ENCODE results near the gene AMZ1.
"Not testable (repeated sequence)": the region's sequence is repeated elsewhere in the genome, so short reads cannot be mapped to it uniquely, and the experiment has no call there.

AMZ1 gene

DNA sequence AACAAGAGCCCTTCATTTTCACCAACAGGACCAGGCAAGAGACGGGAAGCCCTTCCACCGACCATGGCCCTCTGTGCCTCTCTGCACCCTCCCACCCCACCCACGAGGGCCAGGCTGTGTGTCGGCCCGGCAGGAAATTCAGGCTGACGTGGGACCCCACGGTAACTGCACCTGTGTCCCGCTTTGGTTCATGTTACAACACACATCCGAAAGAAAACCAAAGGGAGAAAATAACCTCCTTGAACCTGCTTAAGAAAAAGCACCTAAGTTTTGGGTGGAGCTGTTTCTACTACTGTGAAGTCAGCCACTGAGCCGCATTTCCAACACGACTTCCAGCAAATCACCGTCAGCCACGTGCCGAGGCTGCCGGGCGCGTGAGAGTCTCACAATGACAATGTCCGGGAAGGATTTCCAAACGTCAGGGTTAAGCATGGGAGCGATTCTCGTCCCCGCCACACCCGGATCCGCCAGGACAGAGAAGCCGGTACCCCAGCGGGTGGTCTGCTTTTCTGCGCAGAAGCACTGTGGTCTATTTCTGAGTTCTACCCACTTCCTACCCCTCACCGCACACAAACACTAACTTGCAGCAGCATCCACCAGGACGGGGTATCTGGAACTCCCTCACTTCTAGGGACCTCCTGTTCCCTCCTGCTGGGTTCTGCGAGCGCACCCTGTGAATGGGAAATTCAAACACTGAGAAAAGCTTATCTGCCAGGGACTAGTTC, 36.6 kb downstream of the AMZ1 start:
- peak; percentile 44 for FAIRE-seq
- DNase-seq (ENCODE audit: insufficient read length, low spot score), result no peak

DNA sequence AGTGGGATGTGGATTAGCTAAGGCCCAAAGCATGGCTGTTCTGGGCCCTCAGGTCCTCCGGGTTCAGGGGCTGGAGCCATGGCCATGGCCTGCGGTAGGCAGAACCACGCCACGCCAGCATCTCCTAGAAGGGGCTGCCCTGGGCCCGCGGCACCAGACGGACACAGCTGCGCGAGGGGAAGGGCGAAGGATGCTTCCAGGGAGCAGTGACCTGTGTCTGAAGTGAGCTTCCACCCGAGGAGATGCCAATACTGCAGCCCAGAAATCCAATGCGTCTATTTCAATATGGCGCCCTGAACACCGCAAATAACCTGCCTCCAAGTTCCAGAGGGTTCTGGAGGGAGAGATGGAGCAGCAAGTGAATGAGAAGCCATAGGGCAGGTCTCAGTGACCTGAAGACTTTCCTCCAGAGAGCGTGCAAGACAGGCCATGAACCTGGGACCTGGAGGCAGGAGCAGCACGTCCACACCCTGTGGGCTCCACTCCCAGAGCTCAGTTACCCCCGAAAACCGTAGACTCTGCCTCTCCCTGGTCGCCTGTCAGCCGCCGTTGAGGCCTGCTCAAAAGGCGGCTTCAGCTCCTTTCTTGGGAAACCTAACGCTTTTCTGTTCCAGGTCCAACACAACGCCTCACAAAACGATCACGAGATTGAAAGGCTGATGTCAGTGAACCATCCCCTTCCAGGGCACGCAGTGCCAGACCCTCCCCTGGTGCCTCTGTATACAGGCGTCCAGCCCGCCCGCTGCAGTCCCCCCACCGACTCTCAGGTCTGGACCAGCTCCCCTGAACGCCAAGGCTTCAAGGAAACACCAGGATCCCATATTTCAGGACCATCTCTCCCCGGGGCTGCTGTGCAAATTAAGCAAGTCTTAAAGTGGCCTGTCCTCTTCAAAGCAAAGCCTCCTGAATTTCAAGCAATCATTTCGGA, 37.4 kb downstream of the AMZ1 start:
- no peak for FAIRE-seq
- no peak for DNase-seq (ENCODE audit: insufficient read length, low spot score)

DNA sequence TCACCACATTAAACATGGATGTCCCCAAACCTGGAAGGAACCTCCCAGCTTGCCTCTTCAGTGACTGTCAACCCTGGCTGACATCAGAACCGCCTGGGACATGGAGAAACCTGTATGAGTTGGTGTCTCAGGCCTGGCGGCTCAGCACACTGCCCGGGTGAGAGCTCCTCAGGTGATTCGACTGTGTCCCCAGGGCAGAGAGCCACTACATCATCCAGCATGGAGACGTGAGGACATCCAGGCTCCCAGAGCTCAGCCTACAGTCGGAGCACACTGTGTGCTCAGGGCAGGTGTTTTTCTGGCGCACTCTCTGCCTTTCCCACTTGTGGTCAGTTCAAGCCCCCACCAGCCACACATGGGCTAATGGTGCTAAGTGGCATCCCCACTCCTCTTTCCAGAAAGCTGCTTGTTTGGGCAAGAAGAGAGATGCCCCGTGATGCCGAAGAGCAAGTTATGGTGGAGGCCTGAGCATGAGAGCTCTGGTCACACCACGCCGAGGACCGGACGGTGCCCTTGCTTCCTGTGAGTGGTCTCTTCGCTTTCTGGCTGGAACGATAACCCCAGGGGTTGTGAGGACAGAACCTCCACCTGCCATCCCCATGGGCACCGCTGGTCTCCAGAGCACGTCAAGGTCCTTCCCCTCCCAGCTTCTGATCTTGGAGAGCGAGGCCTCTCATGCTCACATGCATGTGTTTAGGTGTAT, 38.5 kb downstream of the AMZ1 start:
- no peak for DNase-seq (ENCODE audit: insufficient read length, low spot score)
- FAIRE-seq, result no peak

DNA sequence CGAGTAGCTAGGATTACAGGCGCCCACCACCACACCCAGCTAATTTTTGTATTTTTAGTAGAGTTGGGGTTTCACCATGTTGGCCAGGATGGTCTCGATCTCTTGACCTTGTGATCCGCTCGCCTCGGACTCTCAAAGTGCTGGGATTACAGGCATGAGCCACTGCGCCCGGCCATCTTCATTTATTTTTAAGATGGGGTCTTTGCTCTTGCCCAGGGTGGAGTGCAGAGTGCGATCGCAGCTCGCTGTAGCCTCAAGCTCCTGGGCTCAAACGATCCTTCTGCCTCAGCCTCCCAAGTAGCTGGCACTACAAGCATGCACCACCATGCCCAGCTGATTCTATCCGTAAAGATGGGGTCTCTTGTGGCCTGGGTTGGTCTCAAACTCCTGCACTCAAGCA, 39.2 kb downstream of the AMZ1 start:
- FAIRE-seq; DNase-seq (ENCODE audit: insufficient read length, low spot score): not testable (repeated sequence)

DNA sequence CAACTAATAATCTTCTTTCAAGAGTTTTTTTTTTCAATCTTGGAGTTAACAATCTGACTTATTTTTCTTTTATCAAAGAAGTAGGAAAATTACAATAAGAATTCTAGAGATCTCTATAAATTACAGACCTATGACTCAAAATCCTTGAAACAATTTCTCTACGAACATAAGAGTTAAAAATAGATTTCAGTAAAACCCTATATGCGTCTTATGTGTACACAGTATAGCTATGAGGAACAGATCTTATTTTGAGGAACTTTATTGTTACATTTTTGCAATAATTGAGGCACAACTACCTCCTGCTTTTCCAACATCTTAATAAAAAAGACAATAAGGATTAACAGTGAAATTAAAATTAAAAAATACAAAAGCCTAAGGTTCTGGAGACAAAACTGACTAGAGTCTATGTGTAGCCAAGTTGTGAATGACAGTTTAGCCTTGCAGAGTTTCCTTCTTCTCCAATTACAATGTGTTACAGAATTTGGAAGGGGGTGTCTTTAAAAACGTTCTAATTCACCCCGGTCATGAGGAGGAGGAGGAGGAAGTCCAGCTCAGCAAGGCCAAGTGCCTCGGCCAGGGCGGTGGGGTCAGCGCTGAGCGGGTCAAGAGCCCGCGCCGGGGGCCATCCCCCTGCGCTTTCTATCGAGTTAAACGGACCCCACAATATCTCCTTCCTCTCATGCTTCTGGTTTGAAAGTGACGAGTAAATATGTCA, 40.5 kb downstream of the AMZ1 start:
- no peak for FAIRE-seq
- DNase-seq (ENCODE audit: insufficient read length, low spot score), result no peak

DNA sequence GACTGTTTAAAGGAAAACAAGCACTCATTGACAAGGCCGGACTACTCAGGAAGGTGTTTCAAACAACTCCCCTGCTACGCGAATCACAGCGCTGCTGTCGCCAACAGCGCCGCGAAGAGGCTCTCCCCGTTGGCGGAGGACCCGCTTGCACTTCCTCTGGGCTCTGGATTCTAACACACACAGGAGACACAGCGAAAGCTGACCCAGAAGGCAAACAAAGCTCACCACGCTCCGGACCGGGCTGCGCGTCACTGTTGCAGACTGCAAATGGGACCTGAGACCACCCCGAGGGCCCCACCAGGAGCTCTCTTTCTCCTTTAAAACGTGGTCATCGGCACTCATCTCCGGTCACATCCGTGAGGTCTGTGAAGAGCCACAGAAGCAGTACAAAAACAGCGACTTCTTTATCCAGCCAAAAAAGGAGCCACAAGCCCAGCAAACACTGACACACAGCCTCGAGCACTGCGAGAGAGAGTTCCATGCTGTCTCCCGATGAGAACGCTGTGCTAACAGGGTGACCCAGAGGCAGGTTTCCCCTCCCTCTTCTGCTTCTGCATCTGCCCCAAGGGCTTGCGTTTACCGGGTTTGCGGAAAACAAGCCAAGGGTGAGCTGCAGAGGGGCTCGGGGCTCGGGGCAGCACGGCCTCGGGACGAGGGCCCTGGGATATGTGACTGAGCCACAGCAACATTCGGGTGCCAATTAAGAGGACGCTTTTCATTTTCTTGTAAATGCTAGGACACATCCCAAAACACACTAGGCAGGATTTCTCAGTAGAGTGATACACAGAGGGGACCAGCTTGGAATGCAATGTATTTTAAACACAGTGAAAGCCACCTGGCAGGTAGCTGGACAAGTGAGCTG, 41.3 kb downstream of the AMZ1 start:
- DNase-seq (ENCODE audit: insufficient read length, low spot score) (no peak), FAIRE-seq (no peak)

DNA sequence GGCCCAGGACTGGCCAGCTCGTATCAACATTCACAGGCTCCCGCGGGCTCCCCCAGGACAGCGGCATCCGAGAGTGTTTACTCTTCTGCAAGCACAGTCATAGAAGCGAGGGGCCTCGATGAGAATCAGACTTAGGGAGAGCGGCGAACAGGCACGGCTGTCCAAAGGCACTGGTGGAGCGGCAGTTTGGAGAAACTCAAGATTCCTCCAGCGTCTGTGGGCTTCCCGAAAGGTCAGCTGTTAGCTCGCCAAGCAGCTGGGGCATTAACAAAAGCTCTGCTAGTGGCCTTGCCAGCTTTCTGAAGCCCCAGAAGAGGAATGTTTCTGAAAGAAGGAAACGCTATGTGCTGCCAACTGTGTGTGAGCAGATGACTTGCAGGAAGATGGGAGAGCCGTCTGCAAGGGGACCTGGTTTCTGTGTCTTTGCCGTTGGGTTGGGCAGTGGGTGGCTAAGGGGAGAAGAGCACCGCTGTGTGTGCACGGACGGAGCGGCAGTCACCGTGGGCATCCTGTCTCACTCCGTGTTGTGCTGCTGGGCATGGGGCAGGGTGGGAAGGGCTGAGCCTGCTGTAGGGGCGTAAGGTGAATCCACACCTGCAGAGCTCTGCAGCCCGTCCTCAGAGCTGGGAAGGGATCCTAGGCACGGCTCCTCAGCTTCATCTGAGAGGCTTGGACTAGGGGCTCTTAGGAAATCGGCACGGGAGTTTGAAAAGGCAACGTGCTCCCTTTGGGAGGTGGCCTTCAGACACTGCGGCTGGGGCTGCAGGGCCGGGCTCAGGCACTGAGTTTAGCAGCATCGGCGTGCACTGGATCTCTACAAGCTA, 42.1 kb downstream of the AMZ1 start:
- no peak for FAIRE-seq
- no peak for DNase-seq (ENCODE audit: insufficient read length, low spot score)

DNA sequence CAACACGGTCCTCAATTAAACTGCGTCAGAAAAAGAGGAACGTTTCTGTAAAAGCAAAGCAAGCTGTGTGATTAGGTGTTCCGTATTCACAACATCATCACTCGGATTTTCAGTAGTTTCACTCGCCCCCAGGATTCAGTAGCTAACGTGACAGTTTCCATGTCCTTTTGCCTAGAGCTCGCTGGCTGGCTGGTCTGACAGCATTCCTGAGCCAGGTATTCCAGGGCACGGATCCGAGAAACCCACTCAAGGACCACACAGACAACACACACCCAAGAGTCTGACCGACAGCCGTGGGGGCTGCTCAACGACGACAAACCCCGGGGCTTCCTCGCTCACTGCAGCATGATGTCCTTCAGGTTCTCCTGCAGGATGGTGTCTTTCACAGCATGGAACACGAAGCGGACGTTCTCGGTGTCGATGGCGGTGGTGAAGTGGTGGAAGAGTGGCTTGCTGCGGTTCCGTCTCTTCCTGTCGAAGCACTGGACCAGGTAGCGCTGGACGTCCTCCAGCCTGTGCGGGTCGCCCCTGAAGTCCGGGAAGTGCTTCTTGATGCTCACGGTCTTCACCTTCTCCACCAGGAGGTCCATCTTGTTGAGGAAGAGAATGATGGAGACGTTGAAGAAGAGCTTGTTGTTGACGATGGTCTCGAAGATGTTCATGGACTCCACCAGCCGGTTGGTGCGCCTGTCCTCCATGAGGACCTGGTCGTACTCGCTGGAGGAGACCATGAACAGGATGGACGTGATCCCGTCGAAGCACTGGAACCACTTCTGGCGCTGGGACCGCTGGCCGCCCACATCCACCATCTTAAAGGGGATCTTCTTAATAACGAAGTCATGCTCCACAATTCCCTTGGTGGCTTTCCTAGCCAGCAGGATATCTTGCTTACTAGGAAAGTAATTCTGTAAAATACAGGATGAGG, 43.1 kb downstream of the AMZ1 start:
- no peak for DNase-seq (ENCODE audit: insufficient read length, low spot score)
- FAIRE-seq, result peak; percentile 60

DNA sequence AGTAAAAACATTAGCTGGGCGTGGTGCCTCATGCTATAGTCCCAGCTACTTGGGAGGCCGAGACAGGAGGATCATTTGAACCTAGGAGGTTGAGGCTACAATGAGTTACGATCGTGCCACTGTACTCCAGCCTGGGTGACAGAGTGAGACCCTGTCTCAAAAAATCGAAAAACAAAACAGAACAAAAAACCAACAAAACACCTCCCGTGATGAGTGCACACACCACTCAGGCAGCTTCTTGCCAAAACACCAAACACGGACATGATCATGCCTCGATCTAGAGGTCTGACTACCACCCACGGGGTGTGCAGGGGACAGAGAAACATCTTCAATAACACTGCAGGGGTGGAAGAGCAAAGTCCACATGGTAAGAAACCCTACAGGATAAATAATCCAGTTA, 44.4 kb downstream of the AMZ1 start:
- no peak for FAIRE-seq
- no peak for DNase-seq (ENCODE audit: insufficient read length, low spot score)

DNA sequence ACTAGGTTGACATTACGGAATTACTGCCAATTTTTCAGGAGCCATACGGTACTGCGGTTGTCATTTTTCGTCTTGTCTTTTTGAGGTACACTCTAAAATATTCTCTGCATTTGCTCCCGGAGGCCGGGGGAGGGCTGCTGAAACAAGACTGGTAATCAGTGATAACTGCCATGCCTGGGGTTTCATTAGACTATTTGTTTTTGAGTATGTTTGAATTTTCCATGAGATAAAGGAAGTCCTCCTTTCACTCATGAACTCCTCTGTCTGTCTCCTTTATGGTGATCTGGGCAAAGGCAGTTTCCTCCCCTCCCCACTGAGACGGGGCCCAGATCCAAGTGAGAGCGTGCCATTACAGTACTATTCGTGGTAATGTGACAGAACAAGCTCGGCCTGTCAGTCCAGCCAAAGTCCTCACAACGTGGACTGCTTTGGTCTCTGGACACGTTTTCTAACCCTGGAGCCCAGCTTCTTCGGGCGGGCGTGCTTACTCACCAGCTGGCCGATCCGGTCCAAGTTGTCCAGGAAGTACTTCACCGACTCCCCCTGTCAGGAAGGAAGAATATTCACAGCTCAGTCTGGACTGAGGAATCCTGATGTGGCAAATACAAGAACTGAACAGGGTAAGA, 45.1 kb downstream of the AMZ1 start:
- no peak for FAIRE-seq
- DNase-seq (ENCODE audit: insufficient read length, low spot score), result no peak

DNA sequence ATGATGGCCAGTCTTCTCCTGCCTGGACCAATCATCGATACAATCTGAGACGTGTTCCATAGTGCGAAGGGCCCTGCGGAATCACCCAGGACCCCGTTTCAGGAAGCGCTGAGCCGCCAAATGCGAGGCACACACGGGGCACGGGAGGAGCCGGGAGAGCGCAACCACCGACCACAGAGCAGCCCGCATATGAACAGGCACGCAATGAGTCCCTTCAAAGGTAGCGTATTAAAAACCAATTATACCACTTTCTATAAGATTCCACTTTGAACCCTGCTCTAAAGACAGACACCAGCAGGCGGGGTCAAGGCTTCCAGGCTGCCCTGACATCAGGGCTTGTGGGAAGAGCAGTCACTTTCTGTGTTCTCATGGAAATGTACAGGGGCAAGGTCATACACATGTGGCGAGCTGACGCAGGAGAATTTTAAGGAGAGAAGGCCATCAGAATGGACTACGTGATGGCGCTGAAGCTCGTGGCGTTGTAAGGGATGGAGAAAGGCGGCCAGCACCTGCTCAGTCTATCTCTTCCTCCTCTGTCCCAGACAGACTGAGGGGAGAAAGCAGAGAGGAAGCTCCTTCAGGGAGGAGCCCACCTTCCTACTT, 46.2 kb downstream of the AMZ1 start:
- FAIRE-seq (no peak), DNase-seq (ENCODE audit: insufficient read length, low spot score) (no peak)

DNA sequence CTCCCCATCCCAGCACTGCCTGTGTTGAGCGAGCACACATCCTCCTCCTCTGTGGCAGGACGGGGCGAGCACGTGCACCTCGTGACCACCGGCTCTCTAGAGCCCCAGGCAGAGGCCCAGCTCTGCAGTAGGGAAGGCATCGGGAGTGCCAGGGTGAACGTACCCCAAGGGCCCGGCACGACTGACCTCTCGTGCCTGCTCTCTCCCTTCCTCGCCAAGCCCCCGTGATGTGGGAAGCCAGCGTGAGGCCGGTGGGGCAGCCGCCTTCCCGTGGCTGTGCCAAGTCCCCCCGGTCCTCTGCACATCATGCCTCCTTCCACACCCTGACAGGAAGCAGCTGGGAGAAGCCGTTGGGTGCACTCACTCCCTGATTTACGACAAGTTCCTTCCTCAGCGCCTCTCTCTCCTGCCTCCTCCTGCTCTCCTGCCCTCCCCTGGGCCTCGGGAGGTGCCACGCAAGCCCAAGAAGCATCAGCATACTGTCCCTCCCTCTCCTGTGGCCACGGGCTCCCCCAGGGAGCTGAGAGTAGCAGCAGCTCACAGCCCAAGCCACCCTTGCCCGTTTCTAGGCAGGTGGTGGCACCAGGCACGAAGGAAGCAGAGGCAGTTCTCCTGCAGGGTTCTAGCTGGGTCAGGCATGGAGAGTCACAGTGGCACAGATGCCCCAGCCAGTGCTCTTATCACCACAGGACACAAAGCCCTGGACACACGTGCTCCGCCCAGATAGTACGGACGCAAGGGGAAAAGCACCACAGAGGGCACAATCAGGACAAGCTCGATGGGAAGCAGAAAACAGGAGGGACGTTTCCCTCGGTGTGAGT, 47.0 kb downstream of the AMZ1 start:
- FAIRE-seq (no peak), DNase-seq (ENCODE audit: insufficient read length, low spot score) (no peak)

DNA sequence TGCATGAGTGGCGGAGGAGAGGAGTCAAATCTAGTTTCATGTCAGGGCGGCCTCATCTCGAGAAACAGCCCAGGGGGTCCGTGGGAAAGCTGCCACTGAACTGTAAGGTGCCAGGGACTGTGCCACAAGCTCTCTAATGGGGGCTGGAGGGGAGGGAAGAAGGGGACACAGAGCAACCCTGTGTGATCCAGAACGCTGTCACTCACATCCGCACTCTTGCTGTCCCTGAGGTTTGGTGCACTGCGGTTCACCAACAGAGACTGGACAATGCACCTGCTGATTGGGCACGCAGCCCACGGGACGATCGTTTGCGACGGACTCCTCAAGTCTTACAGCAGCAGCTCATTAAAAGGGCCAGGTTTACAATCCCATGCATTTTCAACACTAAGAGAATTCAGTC, 47.7 kb downstream of the AMZ1 start:
- no peak for DNase-seq (ENCODE audit: insufficient read length, low spot score)
- peak; percentile 28 for FAIRE-seq

DNA sequence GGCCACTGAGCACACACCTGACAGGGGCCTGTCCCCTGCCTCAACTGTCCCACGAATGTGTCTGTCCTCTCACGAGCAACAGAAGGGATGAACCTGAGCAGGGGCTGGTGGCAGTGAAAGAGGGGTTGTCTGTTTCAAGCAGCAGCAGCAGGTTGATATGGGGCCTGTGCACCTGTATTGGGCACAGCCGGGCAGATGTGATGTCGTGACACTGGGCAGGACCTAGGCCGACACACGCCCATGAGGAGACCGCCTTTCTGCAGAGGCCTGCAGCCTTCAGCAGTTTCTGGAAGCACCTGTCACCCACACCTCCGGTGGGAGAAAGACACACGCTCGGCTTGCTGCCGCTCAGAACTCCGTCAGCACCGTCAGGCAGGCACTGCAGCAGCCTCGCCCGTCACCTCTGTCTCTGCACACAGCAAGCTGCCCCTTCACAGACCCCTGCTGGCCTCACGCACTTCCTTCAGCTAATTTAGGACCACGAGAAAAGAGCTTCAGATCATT, 48.5 kb downstream of the AMZ1 start:
- DNase-seq (ENCODE audit: insufficient read length, low spot score) (no peak), FAIRE-seq (no peak)

DNA sequence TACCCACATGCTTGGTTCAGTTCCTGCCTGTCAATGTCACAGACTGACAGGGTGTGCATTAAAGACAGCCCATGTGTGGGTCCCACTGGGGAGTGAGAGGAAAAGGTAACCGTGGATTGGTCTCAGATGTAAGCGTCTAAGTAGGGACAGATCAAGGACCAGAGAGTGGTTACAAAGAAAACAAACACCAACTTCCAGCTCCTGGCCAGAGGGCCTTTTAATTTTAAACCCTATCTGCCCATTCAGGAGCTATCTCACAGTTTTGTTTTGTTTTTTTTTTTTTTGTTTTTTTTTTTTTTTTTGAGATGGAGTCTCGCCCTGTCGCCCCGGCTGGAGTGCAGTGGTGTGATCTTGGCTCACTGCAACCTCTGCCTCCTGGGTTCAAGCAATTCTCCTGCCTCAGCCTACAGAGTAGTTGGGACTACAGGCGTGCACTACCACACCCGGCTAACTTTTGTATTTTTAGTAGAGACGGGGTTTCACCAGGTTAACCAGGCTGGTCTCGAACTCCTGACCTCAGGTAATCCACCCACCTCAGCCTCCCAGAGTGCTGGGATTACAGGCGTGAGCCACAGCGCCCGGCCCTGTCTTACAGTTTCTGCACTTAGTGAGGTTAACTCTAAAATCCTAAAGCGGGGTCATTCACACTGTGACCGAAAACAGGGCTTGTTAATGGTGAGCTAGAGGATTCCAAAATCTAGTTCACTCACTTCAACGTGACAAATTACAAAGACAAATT, 49.2 kb downstream of the AMZ1 start:
- FAIRE-seq; DNase-seq (ENCODE audit: insufficient read length, low spot score): not testable (repeated sequence)

Data from HTR-8/SVneo (cell line).